Esophagus squamous epithelium (tissue), 4 donors: ENCODE measurements around the gene PHPT1.

Experiments
- POLR2A ChIP-seq, 4 donors: fragments of 450-650 bp; IDR thresholded peaks; one replicate each; pipeline ENCODE4 v1.6.1; 2017; ENCODE audit warnings: antibody characterized with exemption in 4 of 4, mild to moderate bottlenecking in 4 of 4, moderate library complexity in 3 of 4
- TF ChIP-seq, protein P1 (sequence below), 6 experiments: fragments of 450-650 bp in 4 of 6; fragments of 200-600 bp in 2 of 6; sonication (generic) in 2 of 6; IDR thresholded peaks; one replicate each; pipeline ENCODE4 v1.5.1; 2016 to 2019; ENCODE audit warnings: antibody characterized with exemption in 6 of 6, mild to moderate bottlenecking in 4 of 6, moderate library complexity in 4 of 6

DNA sequence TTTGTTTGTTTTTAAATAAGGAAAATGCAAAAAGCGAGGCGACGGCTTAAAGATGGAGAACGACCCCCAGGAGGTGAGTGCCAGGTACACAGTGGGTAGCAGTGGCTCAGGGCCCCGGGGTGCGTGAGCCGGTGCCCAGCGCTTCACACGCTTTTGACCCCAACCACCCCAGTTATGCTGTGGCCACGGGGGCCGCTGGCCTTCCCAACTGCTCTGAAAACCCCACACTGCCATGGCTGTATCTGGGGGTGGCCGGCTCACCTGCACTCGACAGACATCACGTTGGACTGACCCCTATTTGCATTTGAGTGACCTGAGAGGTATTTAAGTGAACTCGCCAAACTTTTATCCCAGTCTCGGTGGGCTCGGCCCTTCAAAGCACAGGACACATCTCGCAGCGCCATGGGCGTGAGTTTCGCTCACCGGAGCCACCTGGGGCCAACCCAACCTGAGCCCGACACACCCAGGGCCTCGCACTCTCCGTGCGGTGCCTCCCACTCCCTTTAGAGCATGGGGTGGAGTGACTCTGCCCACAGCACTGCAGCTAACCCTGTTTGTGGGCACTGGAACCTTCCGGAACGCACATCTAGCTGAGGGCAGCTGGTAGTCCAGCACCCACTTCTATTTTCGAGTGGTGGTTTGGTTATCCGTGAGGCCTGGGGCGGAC, 20.6 kb upstream of the PHPT1 start:
- TF ChIP-seq, protein P1, sequence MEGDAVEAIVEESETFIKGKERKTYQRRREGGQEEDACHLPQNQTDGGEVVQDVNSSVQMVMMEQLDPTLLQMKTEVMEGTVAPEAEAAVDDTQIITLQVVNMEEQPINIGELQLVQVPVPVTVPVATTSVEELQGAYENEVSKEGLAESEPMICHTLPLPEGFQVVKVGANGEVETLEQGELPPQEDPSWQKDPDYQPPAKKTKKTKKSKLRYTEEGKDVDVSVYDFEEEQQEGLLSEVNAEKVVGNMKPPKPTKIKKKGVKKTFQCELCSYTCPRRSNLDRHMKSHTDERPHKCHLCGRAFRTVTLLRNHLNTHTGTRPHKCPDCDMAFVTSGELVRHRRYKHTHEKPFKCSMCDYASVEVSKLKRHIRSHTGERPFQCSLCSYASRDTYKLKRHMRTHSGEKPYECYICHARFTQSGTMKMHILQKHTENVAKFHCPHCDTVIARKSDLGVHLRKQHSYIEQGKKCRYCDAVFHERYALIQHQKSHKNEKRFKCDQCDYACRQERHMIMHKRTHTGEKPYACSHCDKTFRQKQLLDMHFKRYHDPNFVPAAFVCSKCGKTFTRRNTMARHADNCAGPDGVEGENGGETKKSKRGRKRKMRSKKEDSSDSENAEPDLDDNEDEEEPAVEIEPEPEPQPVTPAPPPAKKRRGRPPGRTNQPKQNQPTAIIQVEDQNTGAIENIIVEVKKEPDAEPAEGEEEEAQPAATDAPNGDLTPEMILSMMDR (IDR thresholded peaks at IDR 0.05): no peak
- no peak for TF ChIP-seq POLR2A (IDR thresholded peaks at IDR 0.05)
